Measurements from ENCODE around the gene ACSS1. TPM values are rescaled to one million over a fixed set of nuclear protein-coding genes. Genes with fewer than 3 reads are reported as not detected.

Gene ACSS1
- total and polyA plus RNA-seq, 4 donors = 11.2 to 37.3 (median 31.6) TPM

GRCh38 chr20:24961384-24962181 is 96.4 kb downstream of the ACSS1 start:
- DNase-seq (ENCODE audit: low read depth in 4 of 6, low spot score in 6 of 6) = no peak
- no peak overlapping the region for H3K27ac ChIP-seq (ENCODE audit: low read depth, low read length)
- H3K4me3 ChIP-seq (ENCODE audit: low read depth, low read length) = no peak overlapping the region
- no peaks in the 10 kb centered on the region for H3K9me3 ChIP-seq (ENCODE audit: control insufficient read depth, insufficient read depth, low read length)
- no peaks in the 10 kb centered on the region for H3K27me3 ChIP-seq (ENCODE audit: control insufficient read depth, insufficient read depth, low read length)
- WGBS (ENCODE audit: insufficient coverage) = 89% methylated on average over 16 of the region's 20 CpGs
- peaks cover 82% of the 10 kb centered on the region for H3K36me3 ChIP-seq (ENCODE audit: control insufficient read depth, insufficient read depth, low read length)
- H3K4me1 ChIP-seq (ENCODE audit: control insufficient read depth, insufficient read depth, low read length) = no peaks in the 10 kb centered on the region

- H3K4me3 ChIP-seq (ENCODE audit: low read depth, low read length) = no peak overlapping the region
- no CpG with 5 or more reads among the region's 2 CpGs for WGBS (ENCODE audit: insufficient coverage)
- H3K4me1 ChIP-seq (ENCODE audit: control insufficient read depth, insufficient read depth, low read length) = no peaks in the 10 kb centered on the region
- H3K27ac ChIP-seq (ENCODE audit: low read depth, low read length) = no peak overlapping the region
- H3K9me3 ChIP-seq (ENCODE audit: control insufficient read depth, insufficient read depth, low read length) = no peaks in the 10 kb centered on the region
- no peak for DNase-seq (ENCODE audit: low read depth in 4 of 6, low spot score in 6 of 6)
- no peaks in the 10 kb centered on the region for H3K27me3 ChIP-seq (ENCODE audit: control insufficient read depth, insufficient read depth, low read length)
- H3K36me3 ChIP-seq (ENCODE audit: control insufficient read depth, insufficient read depth, low read length) = peaks cover 83% of the 10 kb centered on the region
Measured at GRCh38 chr20:24960861-24961260, 97.1 kb downstream of the ACSS1 start.

GRCh38 chr20:24960302-24960801 is 97.6 kb downstream of the ACSS1 start:
- Histone ChIP-seq H3K4me3 (ENCODE audit: low read depth, low read length) (no peak overlapping the region), H3K36me3 (ENCODE audit: control insufficient read depth, insufficient read depth, low read length) (peaks cover 82% of the 10 kb centered on the region), H3K9me3 (ENCODE audit: control insufficient read depth, insufficient read depth, low read length) (no peaks in the 10 kb centered on the region), H3K27me3 (ENCODE audit: control insufficient read depth, insufficient read depth, low read length) (no peaks in the 10 kb centered on the region), H3K4me1 (ENCODE audit: control insufficient read depth, insufficient read depth, low read length) (no peaks in the 10 kb centered on the region), H3K27ac (ENCODE audit: low read depth, low read length) (no peak overlapping the region)
- DNase-seq (ENCODE audit: low read depth in 4 of 6, low spot score in 6 of 6) = no peak
- 95% methylated on average over 10 of the region's 10 CpGs for WGBS (ENCODE audit: insufficient coverage)

- no peaks in the 10 kb centered on the region for H3K27me3 ChIP-seq (ENCODE audit: control insufficient read depth, insufficient read depth, low read length)
- no peaks in the 10 kb centered on the region for H3K9me3 ChIP-seq (ENCODE audit: control insufficient read depth, insufficient read depth, low read length)
- no peak overlapping the region for H3K4me3 ChIP-seq (ENCODE audit: low read depth, low read length)
- H3K36me3 ChIP-seq (ENCODE audit: control insufficient read depth, insufficient read depth, low read length) = peaks cover 77% of the 10 kb centered on the region
- no peaks in the 10 kb centered on the region for H3K4me1 ChIP-seq (ENCODE audit: control insufficient read depth, insufficient read depth, low read length)
- H3K27ac ChIP-seq (ENCODE audit: low read depth, low read length) = no peak overlapping the region
- 91% methylated on average over 11 of the region's 14 CpGs for WGBS (ENCODE audit: insufficient coverage)
- no peak for DNase-seq (ENCODE audit: low read depth in 4 of 6, low spot score in 6 of 6)
Measured at GRCh38 chr20:24959591-24960301, 98.2 kb downstream of the ACSS1 start.

GRCh38 chr20:24958506-24959385 is 99.2 kb downstream of the ACSS1 start:
- Histone ChIP-seq H3K36me3 (ENCODE audit: control insufficient read depth, insufficient read depth, low read length) (peaks cover 74% of the 10 kb centered on the region), H3K27me3 (ENCODE audit: control insufficient read depth, insufficient read depth, low read length) (no peaks in the 10 kb centered on the region), H3K9me3 (ENCODE audit: control insufficient read depth, insufficient read depth, low read length) (no peaks in the 10 kb centered on the region), H3K4me1 (ENCODE audit: control insufficient read depth, insufficient read depth, low read length) (peaks cover 2% of the 10 kb centered on the region), H3K4me3 (ENCODE audit: low read depth, low read length) (no peak overlapping the region), H3K27ac (ENCODE audit: low read depth, low read length) (no peak overlapping the region)
- DNase-seq (ENCODE audit: low read depth in 4 of 6, low spot score in 6 of 6) = no peak
- 86% methylated on average over 16 of the region's 20 CpGs for WGBS (ENCODE audit: insufficient coverage)

GRCh38 chr20:24957326-24958016 is 100.5 kb downstream of the ACSS1 start:
- Histone ChIP-seq H3K27me3 (ENCODE audit: control insufficient read depth, insufficient read depth, low read length) (no peaks in the 10 kb centered on the region), H3K4me3 (ENCODE audit: low read depth, low read length) (no peak overlapping the region), H3K36me3 (ENCODE audit: control insufficient read depth, insufficient read depth, low read length) (peaks cover 69% of the 10 kb centered on the region), H3K27ac (ENCODE audit: low read depth, low read length) (no peak overlapping the region), H3K4me1 (ENCODE audit: control insufficient read depth, insufficient read depth, low read length) (peaks cover 2% of the 10 kb centered on the region), H3K9me3 (ENCODE audit: control insufficient read depth, insufficient read depth, low read length) (no peaks in the 10 kb centered on the region)
- no peak for DNase-seq (ENCODE audit: low read depth in 4 of 6, low spot score in 6 of 6)
- WGBS (ENCODE audit: insufficient coverage) = 85% methylated on average over 15 of the region's 18 CpGs

Small RNAs within 50 kb of the gene (small RNA-seq; reads per million reads assigned to genes)
- not detected for gene RNU6-1257P (ENCODE audit: low replicate concordance)

Other genes with a start within 250 kb of the ACSS1 start
- 1 to 10 TPM in 1 of 2 donors, under 1 TPM in 1; 0.55 to 8.5 TPM for gene CST7, start 108.9 kb downstream of the ACSS1 start, total RNA-seq
- not detected for gene CST7, start 108.9 kb downstream of the ACSS1 start, polyA plus RNA-seq (ENCODE audit: insufficient read length in 2 of 2)
- gene APMAP, start 65.4 kb downstream of the ACSS1 start, total RNA-seq = 10 to 100 TPM; 89.8 to 97.1 TPM
- gene APMAP, start 65.4 kb downstream of the ACSS1 start, polyA plus RNA-seq (ENCODE audit: insufficient read length in 2 of 2) = 100 to 1,000 TPM; 121 to 122 TPM
- under 1 TPM; 0.11 to 0.59 TPM for gene VSX1, start 24.0 kb upstream of the ACSS1 start, total RNA-seq
- 1 to 10 TPM in 1 of 2 donors, under 1 TPM in 1; 0.90 to 1.1 TPM for gene VSX1, start 24.0 kb upstream of the ACSS1 start, polyA plus RNA-seq (ENCODE audit: insufficient read length in 2 of 2)
- 10 to 100 TPM; 36.0 to 59.3 TPM for gene ENTPD6, start 137.6 kb upstream of the ACSS1 start, total RNA-seq
- 100 to 1,000 TPM in 1 of 2 donors, 10 to 100 TPM in 1; 86.1 to 114 TPM for gene ENTPD6, start 137.6 kb upstream of the ACSS1 start, polyA plus RNA-seq (ENCODE audit: insufficient read length in 2 of 2)
- gene PYGB, start 189.9 kb upstream of the ACSS1 start, total RNA-seq = 10 to 100 TPM; 71.4 to 85.3 TPM
- gene PYGB, start 189.9 kb upstream of the ACSS1 start, polyA plus RNA-seq (ENCODE audit: insufficient read length in 2 of 2) = 100 to 1,000 TPM; 109 to 122 TPM